Endothelial cell of umbilical vein (primary cell): ENCODE measurements around the gene TJP3. TPM values are rescaled to one million over a fixed set of nuclear protein-coding genes. Genes with fewer than 3 reads are reported as not detected.

ENCODE experiments used
- BruUV-seq: library from RNA; stranded (reverse); fragments of 400-500 nt; replicated peaks from 2 replicates; lab custom pipeline; 2021; lab: Mats Ljungman, UMichigan
- CTCF ChIA-PET: fragments of 300-600, 350-600 bp; sonication (Branson Sonifier 250); formaldehyde crosslinking; loops from one replicate; lab custom pipeline; 2021; ENCODE audit warnings: antibody characterized with exemption, inconsistent platforms; lab: Charles Lee
- POLR2A ChIA-PET: fragments of 300-600, 350-600 bp; sonication (Branson Sonifier 250); formaldehyde crosslinking; loops from one replicate; lab custom pipeline; 2021; ENCODE audit warnings: antibody characterized with exemption, inconsistent platforms; lab: Charles Lee
- DNase-seq: peaks from one replicate; pipeline ENCODE4 v3.0.0-alpha.2; 2011; ENCODE audit warnings: low read depth, low spot score
- FAIRE-seq: peaks from 2 replicates; lab custom pipeline; 2011; peaks lifted over from hg19 to GRCh38; lab: Jason Lieb, UNC
- H2AFZ ChIP-seq: 2 replicates; pipeline ENCODE4 v1.6.0; 2012; ENCODE audit warnings: low read depth, low read length, control low read depth, inconsistent platforms
- H3K27ac ChIP-seq: 2 replicates; pipeline ENCODE4 v1.5.1; 2011; ENCODE audit warnings: low read depth, mild to moderate bottlenecking, control low read depth, low read length, moderate library complexity; ENCODE audit not compliant: insufficient read depth
- H3K27me3 ChIP-seq, 2 experiments: 2 replicates each; pipeline versions ENCODE4 v1.6.0 to v1.6.1; 2011; ENCODE audit warnings: low read length in 2 of 2, mixed read lengths in 1 of 2; ENCODE audit not compliant: control insufficient read depth in 2 of 2, insufficient read depth in 2 of 2
- H3K36me3 ChIP-seq, 2 experiments: 2 replicates in 1 of 2; 3 replicates in 1 of 2; pipeline ENCODE4 v1.5.1; 2011; ENCODE audit warnings: low read length in 2 of 2, mild to moderate bottlenecking in 1 of 2, moderate library complexity in 1 of 2; ENCODE audit not compliant: control insufficient read depth in 2 of 2, insufficient read depth in 2 of 2; ENCODE audit errors: extremely low read depth in 1 of 2
- H3K4me1 ChIP-seq: 3 replicates; pipeline ENCODE4 v1.5.1; 2011; ENCODE audit warnings: mild to moderate bottlenecking, low read length; ENCODE audit not compliant: control insufficient read depth, insufficient read depth; ENCODE audit errors: extremely low read depth
- H3K4me2 ChIP-seq: 2 replicates; pipeline ENCODE4 v1.6.1; 2011; ENCODE audit warnings: low read length, control low read depth, mixed read lengths; ENCODE audit not compliant: insufficient read depth
- H3K4me3 ChIP-seq, 3 experiments: fragments of 200-600 bp in 1 of 3; sonication (generic), shearing (Covaris generic) in 1 of 3; replicated peaks in 1 of 3; 2 replicates each; pipeline ENCODE4 v1.5.1; 2011 to 2016; ENCODE audit warnings: control low read depth in 3 of 3, low read length in 3 of 3, mild to moderate bottlenecking in 2 of 3, inconsistent platforms in 1 of 3, low read depth in 1 of 3, moderate library complexity in 1 of 3; ENCODE audit not compliant: insufficient read depth in 1 of 3
- H3K79me2 ChIP-seq: 2 replicates; pipeline ENCODE4 v1.6.0; 2012; ENCODE audit warnings: low read length, inconsistent platforms; ENCODE audit not compliant: control insufficient read depth, insufficient read depth
- H3K9ac ChIP-seq: replicated peaks from 2 replicates; pipeline ENCODE3; 2011; ENCODE audit warnings: low read length, control low read depth; ENCODE audit not compliant: insufficient read depth; ENCODE audit errors: extremely low read depth
- H3K9me1 ChIP-seq: replicated peaks from 3 replicates; pipeline ENCODE4 v1.6.0; 2011; ENCODE audit warnings: mild to moderate bottlenecking, low read length; ENCODE audit not compliant: control insufficient read depth, insufficient read depth; ENCODE audit errors: extremely low read depth
- H3K9me3 ChIP-seq: replicated peaks from 2 replicates; pipeline ENCODE4 v1.5.1; 2012; ENCODE audit warnings: low read length, inconsistent platforms; ENCODE audit not compliant: control insufficient read depth, insufficient read depth
- H4K20me1 ChIP-seq: replicated peaks from 2 replicates; pipeline ENCODE3; 2011; ENCODE audit warnings: mild to moderate bottlenecking, low read length; ENCODE audit not compliant: control insufficient read depth, insufficient read depth; ENCODE audit errors: extremely low read depth
- EZH2 ChIP-seq: IDR thresholded peaks from 2 replicates; pipeline ENCODE4 v1.6.1; 2012; ENCODE audit warnings: borderline replicate concordance, low read depth, mild to moderate bottlenecking, moderate library complexity, low read length, inconsistent platforms; ENCODE audit not compliant: severe bottlenecking
- FOS ChIP-seq: IDR thresholded peaks from 2 replicates; pipeline ENCODE4 v1.6.1; 2011; ENCODE audit warnings: mild to moderate bottlenecking, low read length, moderate library complexity, borderline replicate concordance; ENCODE audit not compliant: insufficient read depth
- GATA2 ChIP-seq: IDR thresholded peaks from 2 replicates; pipeline ENCODE4 v1.7.0; 2011; ENCODE audit warnings: low read depth, mild to moderate bottlenecking, moderate library complexity, mixed read lengths, low read length; ENCODE audit not compliant: insufficient read length, insufficient read depth
- JUN ChIP-seq: IDR thresholded peaks from 2 replicates; pipeline ENCODE4 v1.6.1; 2011; ENCODE audit warnings: borderline replicate concordance, low read depth; ENCODE audit not compliant: insufficient read length, insufficient read depth
- MYC ChIP-seq: IDR thresholded peaks from one replicate; pipeline ENCODE4 v1.6.1; 2011; ENCODE audit warnings: mild to moderate bottlenecking, low read depth, low read length
- POLR2A ChIP-seq: IDR thresholded peaks from 2 replicates; pipeline ENCODE4 v1.6.1; 2012; ENCODE audit warnings: low read depth, mild to moderate bottlenecking, control low read depth, low read length
- POLR2AphosphoS5 ChIP-seq: IDR thresholded peaks from 2 replicates; pipeline ENCODE4 v1.6.1; 2012; ENCODE audit warnings: low read depth, mild to moderate bottlenecking, control low read depth, low read length, moderate library complexity; ENCODE audit not compliant: insufficient read depth
- dilution Hi-C: fragments of 300-500 bp; cut with MboI; formaldehyde crosslinking; loops from one replicate; pipeline ENCODE4 v1.15.0; 2019; ENCODE audit warnings: low sequenced_read_pairs; ENCODE audit not compliant: extremely low pct_ligation_motif_present
- intact Hi-C: fragments of 100-400 bp; cut with micrococcal nuclease; formaldehyde crosslinking; loops from one replicate; pipeline ENCODE4 v1.10.0; 2022
- polyA plus RNA-seq, 4 experiments: library from polyadenylated mRNA; depleted of rRNA in 3 of 4; stranded (reverse) in 3 of 4; unstranded in 1 of 4; fragments of >200 nt; gene quantifications; 2 replicates each; pipeline versions ENCODE4 v1.2.1 to v1.2.3, GENCODE V29; 2011 to 2012; ENCODE audit warnings: missing spikeins in 1 of 4
- total RNA-seq: library from RNA; stranded (reverse); gene quantifications from 2 replicates; pipeline ENCODE4 v1.2.3, GENCODE V29; 2021
- TF ChIP-seq, protein P1 (sequence below), 2 donors: IDR thresholded peaks; 1 replicate in 1 of 2; 2 replicates in 1 of 2; pipeline ENCODE4 v1.5.1; 2011; ENCODE audit warnings: low read length in 2 of 2, mild to moderate bottlenecking in 2 of 2, moderate library complexity in 2 of 2, control low read depth in 1 of 2, inconsistent platforms in 1 of 2, low read depth in 1 of 2; ENCODE audit not compliant: insufficient read depth in 1 of 2; ENCODE audit errors: extremely low read depth in 1 of 2
- TF ChIP-seq, protein P2 (sequence below): IDR thresholded peaks from 2 replicates; pipeline ENCODE4 v1.6.1; 2011; ENCODE audit not compliant: insufficient read depth, insufficient read length

TJP3 gene
- total and polyA plus RNA-seq, 2 donors (not counting 3 experiments of a cell fraction or from before 2014, with no cell fraction given) = 0.10 TPM; not detected in 1

DNA sequence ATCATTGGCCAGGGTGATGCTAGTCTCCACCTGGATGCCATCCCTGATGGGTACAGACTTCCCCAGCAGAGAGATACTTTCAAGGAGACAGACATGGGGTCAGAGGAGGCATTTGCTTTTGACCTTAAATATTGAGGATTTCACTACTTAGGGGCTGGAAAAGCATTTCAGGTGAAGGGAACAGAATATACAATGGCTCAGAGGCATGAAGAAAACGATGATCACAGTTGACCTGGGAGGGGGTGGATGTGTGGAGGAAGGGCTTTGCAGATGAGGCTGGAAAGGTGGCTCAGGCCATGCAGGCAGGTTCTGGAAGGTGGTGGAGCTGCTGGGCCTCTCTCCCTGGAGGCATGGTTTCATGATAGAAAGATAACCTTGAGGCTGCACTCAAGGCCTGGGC lies 74.1 kb downstream of the TJP3 start:
- Histone ChIP-seq H3K4me2 (no peak overlapping the region), H3K4me1 (no peaks in the 10 kb centered on the region), H3K36me3 (no peaks in the 10 kb centered on the region), H3K9me3 (peaks cover 2% of the 10 kb centered on the region), H3K79me2 (no peaks in the 10 kb centered on the region), H3K9me1 (no peaks in the 10 kb centered on the region), H2AFZ (no peak overlapping the region), H4K20me1 (no peaks in the 10 kb centered on the region), H3K9ac (no peak overlapping the region), H3K27me3 (peaks cover 8 to 9% of the 10 kb centered on the region in 2 experiments), H3K4me3 (no peak overlapping the region), H3K27ac (no peak overlapping the region)
- dilution Hi-C loops = no loop called here
- ChIA-PET CTCF (interaction anchor here (1.5 kb wide), 1 partner anchor 40 kb away, joined by 5 read pairs; no protein-coding TSS in a partner anchor), POLR2A (no interaction called here)
- BruUV-seq = no TSS peak
- DNase-seq (no peak), FAIRE-seq (no peak)
- no peak for TF ChIP-seq POLR2A
- TF ChIP-seq, protein P1, sequence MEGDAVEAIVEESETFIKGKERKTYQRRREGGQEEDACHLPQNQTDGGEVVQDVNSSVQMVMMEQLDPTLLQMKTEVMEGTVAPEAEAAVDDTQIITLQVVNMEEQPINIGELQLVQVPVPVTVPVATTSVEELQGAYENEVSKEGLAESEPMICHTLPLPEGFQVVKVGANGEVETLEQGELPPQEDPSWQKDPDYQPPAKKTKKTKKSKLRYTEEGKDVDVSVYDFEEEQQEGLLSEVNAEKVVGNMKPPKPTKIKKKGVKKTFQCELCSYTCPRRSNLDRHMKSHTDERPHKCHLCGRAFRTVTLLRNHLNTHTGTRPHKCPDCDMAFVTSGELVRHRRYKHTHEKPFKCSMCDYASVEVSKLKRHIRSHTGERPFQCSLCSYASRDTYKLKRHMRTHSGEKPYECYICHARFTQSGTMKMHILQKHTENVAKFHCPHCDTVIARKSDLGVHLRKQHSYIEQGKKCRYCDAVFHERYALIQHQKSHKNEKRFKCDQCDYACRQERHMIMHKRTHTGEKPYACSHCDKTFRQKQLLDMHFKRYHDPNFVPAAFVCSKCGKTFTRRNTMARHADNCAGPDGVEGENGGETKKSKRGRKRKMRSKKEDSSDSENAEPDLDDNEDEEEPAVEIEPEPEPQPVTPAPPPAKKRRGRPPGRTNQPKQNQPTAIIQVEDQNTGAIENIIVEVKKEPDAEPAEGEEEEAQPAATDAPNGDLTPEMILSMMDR (IDR thresholded peaks at IDR 0.05; ENCODE audit: extremely low read depth in 1 of 2, insufficient read depth in 1 of 2, low read depth in 1 of 2, low read length in 2 of 2) = no peak
- intact Hi-C loops = no loop called here

DNA sequence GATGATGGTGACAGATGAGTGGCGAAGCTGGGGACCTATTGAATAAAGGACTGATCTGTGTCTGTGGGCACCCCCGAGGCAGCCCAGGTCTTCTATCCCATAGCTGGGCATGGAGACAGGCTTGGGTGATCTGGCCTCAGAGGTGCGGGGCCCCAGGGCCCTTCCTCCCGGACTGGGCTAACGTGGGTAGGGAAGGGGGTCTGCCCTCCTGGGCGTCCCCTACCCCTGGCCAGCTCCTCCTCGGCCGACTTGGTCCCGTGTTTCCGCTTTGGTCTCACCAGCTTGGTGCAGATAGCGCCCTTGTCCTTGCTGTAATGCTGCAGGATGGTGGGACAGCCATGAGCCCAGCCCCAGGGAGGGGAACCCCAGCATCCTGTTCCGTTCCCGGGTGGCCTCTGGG lies 74.7 kb downstream of the TJP3 start:
- no TSS peak for BruUV-seq
- ChIA-PET CTCF (interaction anchor here (1.5 kb wide), 1 partner anchor 39 kb away, joined by 5 read pairs; no protein-coding TSS in a partner anchor), POLR2A (no interaction called here)
- H3K4me2 ChIP-seq = no peak overlapping the region
- H3K36me3 ChIP-seq = no peaks in the 10 kb centered on the region
- no peak overlapping the region for H3K27ac ChIP-seq
- FAIRE-seq (no peak), DNase-seq (no peak)
- no peak overlapping the region for H3K4me3 ChIP-seq
- dilution Hi-C loops = no loop called here
- intact Hi-C loops = no loop called here
- peaks cover 8 to 9% of the 10 kb centered on the region in 2 experiments for H3K27me3 ChIP-seq
- TF ChIP-seq FOS (no peak), EZH2 (no peak), GATA2 (no peak), POLR2AphosphoS5 (no peak), JUN (no peak), MYC (no peak), POLR2A (no peak)
- TF ChIP-seq, protein P1 (IDR thresholded peaks at IDR 0.05; ENCODE audit: extremely low read depth in 1 of 2, insufficient read depth in 1 of 2, low read depth in 1 of 2, low read length in 2 of 2) = no peak
- TF ChIP-seq, protein P2, sequence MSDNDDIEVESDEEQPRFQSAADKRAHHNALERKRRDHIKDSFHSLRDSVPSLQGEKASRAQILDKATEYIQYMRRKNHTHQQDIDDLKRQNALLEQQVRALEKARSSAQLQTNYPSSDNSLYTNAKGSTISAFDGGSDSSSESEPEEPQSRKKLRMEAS = no peak
- no peaks in the 10 kb centered on the region for H4K20me1 ChIP-seq
- H3K9me1 ChIP-seq = no peaks in the 10 kb centered on the region
- no peak overlapping the region for H2AFZ ChIP-seq
- no peak overlapping the region for H3K9ac ChIP-seq
- H3K9me3 ChIP-seq = peaks cover 2% of the 10 kb centered on the region
- no peaks in the 10 kb centered on the region for H3K79me2 ChIP-seq
- H3K4me1 ChIP-seq = no peaks in the 10 kb centered on the region
